Lower leg skin (tissue), 3 donors: ENCODE measurements around the gene SUB1.

ENCODE experiments used
- CTCF ChIP-seq, 3 donors: fragments of 450-650 bp; IDR thresholded peaks; one replicate each; pipeline ENCODE4 v1.5.1; 2016; ENCODE audit warnings: antibody characterized with exemption in 3 of 3, mild to moderate bottlenecking in 3 of 3, moderate library complexity in 2 of 3
- POLR2A ChIP-seq, 2 donors: fragments of 450-650 bp; IDR thresholded peaks; one replicate each; pipeline ENCODE4 v1.6.1; 2016 to 2017; ENCODE audit warnings: antibody characterized with exemption in 2 of 2, mild to moderate bottlenecking in 1 of 2, moderate library complexity in 1 of 2

- TF ChIP-seq POLR2A (IDR thresholded peaks at IDR 0.05) (no peak), CTCF (IDR thresholded peaks at IDR 0.05) (no peak)
Measured at GRCh38 chr5:32598260-32598937, 13.0 kb downstream of the SUB1 start.
